ENCODE data around the gene FBXO34.

The FBXO34 gene

GRCh38 chr14:55270832-55271571 is at the start of gene FBXO34:
Gene FBXO34, plus strand, starts transcription at chr14:55271421. Its CDS starts 78,970 bp downstream, at chr14:55350391.
- DNase-seq, result peak; percentile 99

GRCh38 chr14:55221968-55222367 is 49.3 kb upstream of the FBXO34 start:
- DNase-seq, result no peak

- DNase-seq, result no peak
These were observed 47.9 kb upstream of the FBXO34 start for GRCh38 chr14:55223364-55223763.

GRCh38 chr14:55228261-55228660 is 43.0 kb upstream of the FBXO34 start:
- DNase-seq, result no peak

- DNase-seq, result no peak
These were observed 37.6 kb upstream of the FBXO34 start for GRCh38 chr14:55233591-55233990.

GRCh38 chr14:55238019-55238680 is 33.1 kb upstream of the FBXO34 start:
- DNase-seq, result peak; percentile 13

GRCh38 chr14:55239320-55239719 is 31.9 kb upstream of the FBXO34 start:
- DNase-seq, result no peak

- no peak for DNase-seq
These were observed 30.6 kb upstream of the FBXO34 start for GRCh38 chr14:55240526-55241178.

GRCh38 chr14:55241673-55242072 is 29.5 kb upstream of the FBXO34 start:
- DNase-seq, result no peak

- no peak for DNase-seq
These were observed 27.8 kb upstream of the FBXO34 start for GRCh38 chr14:55243386-55243785.

- DNase-seq, result no peak
These were observed 27.4 kb upstream of the FBXO34 start for GRCh38 chr14:55243813-55244212.

GRCh38 chr14:55245657-55246268 is 25.5 kb upstream of the FBXO34 start:
- DNase-seq, result peak; percentile 60

GRCh38 chr14:55248411-55248810 is 22.8 kb upstream of the FBXO34 start:
- no peak for DNase-seq

- DNase-seq, result no peak
These were observed 21.8 kb upstream of the FBXO34 start for GRCh38 chr14:55249423-55249822.

- no peak for DNase-seq
These were observed 17.9 kb upstream of the FBXO34 start for GRCh38 chr14:55253276-55253675.

GRCh38 chr14:55254581-55254980 is 16.6 kb upstream of the FBXO34 start:
- no peak for DNase-seq

GRCh38 chr14:55255979-55256378 is 15.2 kb upstream of the FBXO34 start:
- DNase-seq, result no peak

- DNase-seq, result no peak
These were observed 14.6 kb upstream of the FBXO34 start for GRCh38 chr14:55256586-55256985.

GRCh38 chr14:55265197-55265596 is 6.0 kb upstream of the FBXO34 start:
- no peak for DNase-seq

GRCh38 chr14:55267820-55268219 is 3.4 kb upstream of the FBXO34 start:
- DNase-seq, result no peak

GRCh38 chr14:55271572-55272298 is 514 bp downstream of the FBXO34 start:
- DNase-seq, result peak; percentile 76

GRCh38 chr14:55272387-55272786 is 1.2 kb downstream of the FBXO34 start:
- DNase-seq, result no peak

- DNase-seq, result no peak
These were observed 1.7 kb downstream of the FBXO34 start for GRCh38 chr14:55272922-55273321.
